Mesenchymal stem cell (in vitro differentiated cells and primary cell): ENCODE results near the gene COMMD2.

ENCODE experiments used
- DNase-seq: peaks from one replicate; pipeline ENCODE4 v3.0.0-alpha.2; 2013
- H2AFZ ChIP-seq: one replicate; pipeline ENCODE4 v1.6.1; 2013; ENCODE audit warnings: low read depth, mild to moderate bottlenecking, control low read depth, inconsistent platforms, low read length, moderate library complexity
- H2AK5ac ChIP-seq: 2 replicates; pipeline ENCODE4 v1.6.1; 2013; ENCODE audit warnings: low read length, moderate library complexity, mild to moderate bottlenecking, inconsistent platforms; ENCODE audit not compliant: severe bottlenecking
- H2BK120ac ChIP-seq: one replicate; pipeline ENCODE4 v1.6.1; 2013; ENCODE audit warnings: low read depth, mild to moderate bottlenecking, inconsistent platforms, low read length, moderate library complexity
- H2BK12ac ChIP-seq, 2 experiments: one replicate each; pipeline ENCODE4 v1.6.1; 2013; ENCODE audit warnings: inconsistent platforms in 2 of 2, low read length in 2 of 2, mild to moderate bottlenecking in 2 of 2, moderate library complexity in 2 of 2, control low read depth in 1 of 2
- H2BK15ac ChIP-seq: one replicate; pipeline ENCODE4 v1.6.1; 2013; ENCODE audit warnings: mild to moderate bottlenecking, low read depth, inconsistent platforms; ENCODE audit not compliant: poor library complexity, severe bottlenecking
- H2BK5ac ChIP-seq: 2 replicates; pipeline ENCODE4 v1.6.1; 2013; ENCODE audit warnings: low read depth, mild to moderate bottlenecking, low read length, control low read depth, inconsistent platforms; ENCODE audit not compliant: poor library complexity, severe bottlenecking
- H3K14ac ChIP-seq, 2 experiments: one replicate each; pipeline ENCODE4 v1.6.1; 2013; ENCODE audit warnings: inconsistent platforms in 2 of 2, low read length in 2 of 2, control low read depth in 1 of 2, mild to moderate bottlenecking in 1 of 2, moderate library complexity in 1 of 2
- H3K18ac ChIP-seq, 2 experiments: one replicate each; pipeline ENCODE4 v1.6.1; 2013; ENCODE audit warnings: inconsistent platforms in 2 of 2, low read length in 2 of 2, control low read depth in 1 of 2, low read depth in 1 of 2, mild to moderate bottlenecking in 1 of 2
- H3K23ac ChIP-seq, 2 experiments: one replicate each; pipeline ENCODE4 v1.6.1; 2013; ENCODE audit warnings: inconsistent platforms in 2 of 2, low read length in 2 of 2, mild to moderate bottlenecking in 2 of 2, moderate library complexity in 2 of 2, control low read depth in 1 of 2
- H3K27ac ChIP-seq: 2 replicates; pipeline ENCODE4 v1.5.1; 2013; ENCODE audit warnings: mild to moderate bottlenecking, moderate library complexity, low read length, control low read depth, inconsistent platforms; ENCODE audit not compliant: poor library complexity, severe bottlenecking
- H3K27me3 ChIP-seq, 2 experiments: 2 replicates each; pipeline versions ENCODE4 v1.6.1 to v1.7.0; 2013; ENCODE audit warnings: low read length in 2 of 2, mild to moderate bottlenecking in 2 of 2, moderate library complexity in 2 of 2, control low read depth in 1 of 2, inconsistent platforms in 1 of 2; ENCODE audit not compliant: control insufficient read depth in 1 of 2, insufficient read depth in 1 of 2
- H3K36me3 ChIP-seq, 2 experiments: 2 replicates each; pipeline versions ENCODE4 v1.6.1 to v1.7.0; 2013; ENCODE audit warnings: low read length in 2 of 2, control low read depth in 1 of 2, inconsistent platforms in 1 of 2, low read depth in 1 of 2, mild to moderate bottlenecking in 1 of 2; ENCODE audit not compliant: insufficient read depth in 2 of 2, control insufficient read depth in 1 of 2
- H3K4ac ChIP-seq, 2 experiments: one replicate each; pipeline ENCODE4 v1.6.1; 2013; ENCODE audit warnings: inconsistent platforms in 2 of 2, low read length in 2 of 2, mild to moderate bottlenecking in 2 of 2, moderate library complexity in 2 of 2, control low read depth in 1 of 2, low read depth in 1 of 2
- H3K4me1 ChIP-seq: 2 replicates; pipeline ENCODE4 v1.6.1; 2013; ENCODE audit warnings: low read depth, low read length, control low read depth; ENCODE audit not compliant: control insufficient read depth, insufficient read depth
- H3K4me2 ChIP-seq: 2 replicates; pipeline ENCODE4 v1.6.1; 2013; ENCODE audit warnings: low read length, mild to moderate bottlenecking, inconsistent platforms; ENCODE audit not compliant: poor library complexity, severe bottlenecking
- H3K4me3 ChIP-seq, 2 experiments: 2 replicates each; pipeline versions ENCODE4 v1.5.1 to v1.7.0; 2013; ENCODE audit warnings: low read length in 2 of 2, mild to moderate bottlenecking in 2 of 2, control low read depth in 1 of 2, low read depth in 1 of 2; ENCODE audit not compliant: insufficient read depth in 1 of 2
- H3K79me1 ChIP-seq: replicated peaks from 2 replicates; pipeline ENCODE4 v1.6.1; 2013; ENCODE audit warnings: mild to moderate bottlenecking, control low read depth, low read length, inconsistent platforms; ENCODE audit not compliant: poor library complexity, severe bottlenecking
- H3K9ac ChIP-seq: 2 replicates; pipeline ENCODE4 v1.7.0; 2013; ENCODE audit warnings: mild to moderate bottlenecking, low read length, moderate library complexity
- H3K9me3 ChIP-seq: 2 replicates; pipeline ENCODE4 v1.7.0; 2013; ENCODE audit warnings: mild to moderate bottlenecking, low read length; ENCODE audit not compliant: control insufficient read depth
- H4K8ac ChIP-seq: one replicate; pipeline ENCODE4 v1.6.1; 2013; ENCODE audit warnings: inconsistent platforms, mild to moderate bottlenecking, low read length, moderate library complexity
- H4K91ac ChIP-seq: one replicate; pipeline ENCODE4 v1.6.1; 2013; ENCODE audit warnings: mild to moderate bottlenecking, low read length, inconsistent platforms
- WGBS: methylation state at CpG from one replicate; pipeline ENCODE4 v1.1.7; 2013; ENCODE audit warnings: mixed read lengths; 5-methylcytosine and 5-hydroxymethylcytosine counted together

COMMD2 gene

DNA sequence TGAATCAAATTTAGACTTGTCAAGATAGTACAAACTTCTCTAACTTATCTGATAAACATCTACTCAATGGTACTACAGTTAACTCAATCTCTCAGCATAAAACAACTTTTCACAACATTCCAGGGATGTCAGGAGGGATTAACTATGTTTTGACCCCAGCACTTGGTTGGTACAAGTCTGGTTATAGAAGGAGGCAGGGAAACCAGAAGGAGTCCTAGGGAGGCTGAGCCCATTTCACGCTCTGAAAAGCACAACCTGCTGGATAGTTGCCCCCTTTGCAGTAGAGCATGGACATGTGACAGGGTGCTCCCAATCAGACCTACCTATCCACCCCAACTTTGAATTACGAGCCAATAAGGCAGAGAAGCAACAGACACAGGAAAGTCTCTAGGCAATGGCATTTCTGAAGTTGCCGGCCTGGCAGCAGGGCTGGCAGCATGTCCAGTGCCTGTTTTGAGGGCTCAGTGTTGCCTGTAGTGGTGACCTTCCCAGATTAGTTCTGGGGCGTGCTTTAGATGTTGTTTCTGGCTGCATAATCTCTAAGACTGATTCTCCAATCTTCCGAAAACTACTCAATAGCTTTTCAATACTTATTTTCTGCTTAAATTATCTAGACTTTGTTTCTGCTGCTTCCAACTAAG, 31.9 kb upstream of the COMMD2 start:
- Histone ChIP-seq H2AFZ (no peak overlapping the region), H2BK5ac (peak overlapping the region; percentile 97), H4K91ac (peak overlapping the region; percentile 77), H2BK12ac (peak overlapping the region; percentile 85 to 87), H3K9me3 (no peaks in the 10 kb centered on the region), H3K4me3 (no peak overlapping the region), H3K36me3 (no peaks in the 10 kb centered on the region), H2BK120ac (no peak overlapping the region), H3K4me2 (no peak overlapping the region), H3K4me1 (peaks cover 3% of the 10 kb centered on the region), H2BK15ac (no peak overlapping the region), H3K14ac (peak overlapping the region in 1 of 2 experiments; percentile 38), H3K27me3 (no peaks in the 10 kb centered on the region), H4K8ac (peak overlapping the region; percentile 93), H3K79me1 (no peaks in the 10 kb centered on the region), H3K18ac (peak overlapping the region; percentile 73 to 80), H3K4ac (peak overlapping the region; percentile 64), H3K27ac (peak overlapping the region; percentile 97), H3K9ac (peak overlapping the region; percentile 27), H2AK5ac (peak overlapping the region; percentile 64), H3K23ac (no peak overlapping the region)
- 80% methylated on average over 4 of the region's 5 CpGs for WGBS
- peak; percentile 35 for DNase-seq

DNA sequence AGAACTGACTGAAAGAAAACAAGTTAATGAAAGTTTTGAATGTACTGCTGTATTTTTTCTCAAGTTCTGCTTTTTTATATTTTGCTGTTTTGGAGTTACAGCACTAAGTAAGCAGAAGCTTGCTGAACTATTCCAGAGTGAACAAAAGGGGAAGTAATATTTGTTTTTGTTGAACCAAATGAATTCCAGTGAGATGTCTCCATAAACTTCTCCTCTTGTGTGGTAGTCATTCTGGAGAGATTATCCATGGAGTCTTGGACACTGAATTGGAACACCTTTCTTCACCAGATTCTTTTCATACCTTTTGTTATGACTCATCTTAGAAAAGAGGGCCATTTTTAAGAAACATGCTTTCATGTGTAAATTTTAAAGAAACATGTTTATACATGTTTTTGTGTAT, 31.3 kb upstream of the COMMD2 start:
- H2BK12ac ChIP-seq: no peak overlapping the region
- no peak overlapping the region for H3K4me2 ChIP-seq
- peak; percentile 38 for DNase-seq
- no peak overlapping the region for H2BK15ac ChIP-seq
- no peak overlapping the region for H3K4me3 ChIP-seq
- no peaks in the 10 kb centered on the region for H3K36me3 ChIP-seq
- no peak overlapping the region for H4K8ac ChIP-seq
- peak overlapping the region; percentile 27 for H3K9ac ChIP-seq
- H3K9me3 ChIP-seq: no peaks in the 10 kb centered on the region
- no peak overlapping the region for H3K18ac ChIP-seq
- H4K91ac ChIP-seq: no peak overlapping the region
- H3K27ac ChIP-seq: peak overlapping the region; percentile 77
- no peaks in the 10 kb centered on the region for H3K27me3 ChIP-seq
- H2AK5ac ChIP-seq: no peak overlapping the region
- no peak overlapping the region for H3K14ac ChIP-seq
- no peak overlapping the region for H2BK5ac ChIP-seq
- no peak overlapping the region for H2BK120ac ChIP-seq
- no peak overlapping the region for H3K23ac ChIP-seq
- H3K4ac ChIP-seq: no peak overlapping the region
- no peaks in the 10 kb centered on the region for H3K79me1 ChIP-seq
- peaks cover 3% of the 10 kb centered on the region for H3K4me1 ChIP-seq
- no peak overlapping the region for H2AFZ ChIP-seq

DNA sequence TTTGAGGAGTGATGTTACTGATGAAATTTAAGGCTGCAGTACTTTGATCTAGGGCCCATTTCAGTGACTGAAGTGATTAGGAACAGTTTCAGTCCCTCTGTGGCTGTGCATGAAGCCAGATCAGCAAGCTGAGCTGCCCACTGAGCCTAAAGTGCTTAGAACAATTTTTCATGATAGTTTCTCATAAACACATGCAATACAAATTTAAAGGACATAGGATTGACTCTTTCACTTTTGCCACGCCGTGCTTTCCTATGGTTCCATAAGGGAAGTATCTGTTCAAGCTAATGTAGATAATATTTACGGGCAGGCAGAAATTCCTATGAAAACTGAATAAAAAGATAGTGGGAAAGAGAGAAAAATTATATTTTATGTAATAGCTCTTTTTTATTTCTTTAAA, 29.5 kb upstream of the COMMD2 start:
- Histone ChIP-seq H3K4me3 (no peak overlapping the region), H3K23ac (no peak overlapping the region), H3K4me2 (no peak overlapping the region), H2AFZ (no peak overlapping the region), H3K9ac (no peak overlapping the region), H4K91ac (no peak overlapping the region), H3K9me3 (no peaks in the 10 kb centered on the region), H2BK15ac (no peak overlapping the region), H3K79me1 (no peaks in the 10 kb centered on the region), H3K36me3 (no peaks in the 10 kb centered on the region), H3K27ac (no peak overlapping the region), H3K4me1 (peaks cover 3% of the 10 kb centered on the region), H3K4ac (no peak overlapping the region), H3K27me3 (no peaks in the 10 kb centered on the region), H4K8ac (no peak overlapping the region), H3K14ac (no peak overlapping the region), H2BK12ac (no peak overlapping the region), H2BK120ac (no peak overlapping the region), H3K18ac (no peak overlapping the region), H2AK5ac (peak overlapping the region; percentile 12), H2BK5ac (no peak overlapping the region)
- no peak for DNase-seq
- WGBS: 100% methylated on average over 2 of the region's 3 CpGs

DNA sequence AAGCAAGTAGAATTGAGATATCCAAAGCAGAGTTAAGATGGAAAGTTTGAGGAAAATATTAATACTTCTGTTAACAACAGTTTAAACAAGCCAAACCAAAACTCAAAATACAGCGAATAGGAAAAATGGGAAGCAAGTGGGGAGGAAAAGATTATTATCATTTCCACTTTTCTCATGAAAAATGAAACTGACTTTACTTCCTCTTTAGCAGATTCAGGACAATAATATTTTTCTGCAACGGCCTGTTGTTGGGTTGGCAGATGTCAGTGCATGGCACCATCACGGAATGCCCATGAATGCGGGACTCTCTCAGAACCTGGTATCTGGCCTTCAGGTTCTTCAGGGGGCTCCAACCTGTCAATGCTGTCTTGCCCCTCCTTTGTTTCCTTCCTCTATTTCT, 28.9 kb upstream of the COMMD2 start:
- Histone ChIP-seq H3K27me3 (no peaks in the 10 kb centered on the region), H3K27ac (no peak overlapping the region), H2AFZ (no peak overlapping the region), H3K18ac (no peak overlapping the region), H3K4me2 (no peak overlapping the region), H4K91ac (no peak overlapping the region), H2AK5ac (no peak overlapping the region), H2BK5ac (no peak overlapping the region), H3K36me3 (no peaks in the 10 kb centered on the region), H4K8ac (no peak overlapping the region), H3K9me3 (no peaks in the 10 kb centered on the region), H3K4me1 (peaks cover 3% of the 10 kb centered on the region), H2BK15ac (no peak overlapping the region), H3K23ac (no peak overlapping the region), H2BK12ac (no peak overlapping the region), H2BK120ac (no peak overlapping the region), H3K9ac (no peak overlapping the region), H3K4ac (no peak overlapping the region), H3K4me3 (no peak overlapping the region), H3K79me1 (no peaks in the 10 kb centered on the region), H3K14ac (no peak overlapping the region)
- DNase-seq: no peak
- WGBS: 98% methylated on average over 3 of the region's 4 CpGs
